ENCODE data around the gene ADGRG4. TPM values are rescaled to one million over a fixed set of nuclear protein-coding genes. Genes with fewer than 3 reads are reported as not detected.
"Not testable (repeated sequence)": the region's sequence is repeated elsewhere in the genome, so short reads cannot be mapped to it uniquely, and the experiment has no call there.

Gene ADGRG4, protein sequence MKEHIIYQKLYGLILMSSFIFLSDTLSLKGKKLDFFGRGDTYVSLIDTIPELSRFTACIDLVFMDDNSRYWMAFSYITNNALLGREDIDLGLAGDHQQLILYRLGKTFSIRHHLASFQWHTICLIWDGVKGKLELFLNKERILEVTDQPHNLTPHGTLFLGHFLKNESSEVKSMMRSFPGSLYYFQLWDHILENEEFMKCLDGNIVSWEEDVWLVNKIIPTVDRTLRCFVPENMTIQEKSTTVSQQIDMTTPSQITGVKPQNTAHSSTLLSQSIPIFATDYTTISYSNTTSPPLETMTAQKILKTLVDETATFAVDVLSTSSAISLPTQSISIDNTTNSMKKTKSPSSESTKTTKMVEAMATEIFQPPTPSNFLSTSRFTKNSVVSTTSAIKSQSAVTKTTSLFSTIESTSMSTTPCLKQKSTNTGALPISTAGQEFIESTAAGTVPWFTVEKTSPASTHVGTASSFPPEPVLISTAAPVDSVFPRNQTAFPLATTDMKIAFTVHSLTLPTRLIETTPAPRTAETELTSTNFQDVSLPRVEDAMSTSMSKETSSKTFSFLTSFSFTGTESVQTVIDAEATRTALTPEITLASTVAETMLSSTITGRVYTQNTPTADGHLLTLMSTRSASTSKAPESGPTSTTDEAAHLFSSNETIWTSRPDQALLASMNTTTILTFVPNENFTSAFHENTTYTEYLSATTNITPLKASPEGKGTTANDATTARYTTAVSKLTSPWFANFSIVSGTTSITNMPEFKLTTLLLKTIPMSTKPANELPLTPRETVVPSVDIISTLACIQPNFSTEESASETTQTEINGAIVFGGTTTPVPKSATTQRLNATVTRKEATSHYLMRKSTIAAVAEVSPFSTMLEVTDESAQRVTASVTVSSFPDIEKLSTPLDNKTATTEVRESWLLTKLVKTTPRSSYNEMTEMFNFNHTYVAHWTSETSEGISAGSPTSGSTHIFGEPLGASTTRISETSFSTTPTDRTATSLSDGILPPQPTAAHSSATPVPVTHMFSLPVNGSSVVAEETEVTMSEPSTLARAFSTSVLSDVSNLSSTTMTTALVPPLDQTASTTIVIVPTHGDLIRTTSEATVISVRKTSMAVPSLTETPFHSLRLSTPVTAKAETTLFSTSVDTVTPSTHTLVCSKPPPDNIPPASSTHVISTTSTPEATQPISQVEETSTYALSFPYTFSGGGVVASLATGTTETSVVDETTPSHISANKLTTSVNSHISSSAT (N-terminal part only)
- not detected for polyA plus RNA-seq (ENCODE audit: insufficient read length in 4 of 4)

DNA sequence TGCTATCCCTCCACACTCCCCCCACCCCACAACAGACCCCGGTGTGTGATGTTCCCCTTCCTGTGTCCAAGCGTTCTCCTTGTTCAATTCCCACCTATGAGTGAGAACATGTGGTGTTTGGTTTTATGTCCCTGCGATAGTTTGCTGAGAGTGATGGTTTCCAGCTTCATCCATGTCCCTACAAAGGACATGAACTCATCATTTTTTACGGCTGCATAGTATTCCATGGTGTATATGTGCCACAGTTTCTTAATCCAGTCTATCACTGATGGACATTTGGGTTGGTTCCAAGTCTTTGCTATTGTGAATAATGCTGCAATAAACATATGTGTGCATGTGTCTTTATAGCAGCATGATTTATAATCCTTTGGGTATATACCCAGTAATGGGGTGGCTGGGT lies at the start of gene ADGRG4:
TSS of gene ADGRG4 (plus strand) at position 243 of the 400 bp plus-strand sequence. CDS start 7,815 bp downstream, outside the sequence.
- DNase-seq (ENCODE audit: low read depth in 4 of 4, low spot score in 2 of 4) = not testable (repeated sequence)

DNA sequence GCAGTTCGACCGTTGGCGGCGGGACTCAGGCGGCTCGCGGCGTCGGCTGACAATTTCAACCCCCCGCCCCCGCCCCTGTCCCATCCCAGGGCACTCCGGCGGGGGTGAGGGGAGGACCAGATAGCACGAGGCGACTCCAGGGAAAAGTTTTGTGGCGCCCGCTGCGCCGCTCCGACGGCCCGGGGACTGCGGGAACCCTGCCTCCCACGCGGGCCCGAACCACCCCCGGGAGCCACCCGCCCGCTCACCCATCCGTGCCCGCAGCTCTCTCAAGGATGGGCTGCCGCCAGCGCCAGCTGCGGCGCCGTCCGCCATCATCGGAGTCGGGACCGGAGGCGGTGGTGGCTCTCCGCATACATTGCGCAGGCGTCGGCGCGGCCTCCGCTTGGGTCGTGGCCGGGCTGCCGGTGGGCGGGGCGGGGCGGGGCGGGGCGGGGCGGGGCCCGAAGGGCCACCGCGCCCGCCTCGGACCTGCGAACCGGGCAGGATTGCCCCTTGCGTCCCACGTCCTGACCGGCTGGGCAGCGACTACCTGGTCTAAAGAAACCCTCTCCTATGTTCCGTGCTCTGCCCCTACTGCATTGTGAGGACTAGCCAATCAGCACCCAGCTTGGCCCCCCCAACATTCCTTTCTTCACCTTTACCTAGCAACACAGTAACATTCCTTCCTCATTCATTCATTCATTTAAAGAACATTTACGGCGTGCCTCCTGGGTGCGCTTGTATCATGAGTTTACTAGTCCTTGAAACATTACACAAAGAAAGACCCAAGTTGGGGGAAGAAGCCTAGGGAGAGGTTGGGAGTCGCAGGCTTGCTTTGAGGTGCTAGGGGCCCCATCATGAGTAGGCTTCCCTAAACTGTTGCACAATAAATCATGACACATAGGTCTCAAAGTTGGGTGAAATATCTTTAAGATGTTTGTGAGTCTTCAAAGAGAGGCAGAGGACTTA lies 49.4 kb upstream of the ADGRG4 start, which contains the start of gene MAP7D3:
TSS of gene MAP7D3 (minus strand) at position 360 of the 951 bp plus-strand sequence. CDS start at position 318, 42 bp downstream.
- peak in 1 of 4 donors; percentile 11 for DNase-seq (ENCODE audit: low read depth in 4 of 4, low spot score in 2 of 4)

DNA sequence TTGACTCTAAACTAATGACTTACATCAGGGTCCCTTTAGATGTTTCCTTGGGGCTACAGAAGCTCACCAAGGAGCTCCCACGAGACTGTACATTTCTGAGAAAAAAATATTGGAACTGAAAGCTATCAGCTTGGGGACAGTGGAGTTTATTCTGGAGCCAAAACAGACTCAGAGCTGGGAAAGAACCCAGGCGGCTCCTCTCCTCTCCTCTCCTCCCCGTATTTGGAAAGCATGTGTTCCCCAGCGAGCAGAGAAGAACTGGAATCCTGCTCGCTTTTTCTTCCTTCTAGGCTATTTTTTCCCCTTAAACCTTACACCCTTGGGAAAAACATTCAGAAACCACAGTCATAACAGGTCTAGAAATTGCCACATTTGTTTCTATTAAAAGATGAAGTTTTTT lies 45.2 kb upstream of the ADGRG4 start:
- no peak for DNase-seq (ENCODE audit: low read depth in 4 of 4, low spot score in 2 of 4)

DNA sequence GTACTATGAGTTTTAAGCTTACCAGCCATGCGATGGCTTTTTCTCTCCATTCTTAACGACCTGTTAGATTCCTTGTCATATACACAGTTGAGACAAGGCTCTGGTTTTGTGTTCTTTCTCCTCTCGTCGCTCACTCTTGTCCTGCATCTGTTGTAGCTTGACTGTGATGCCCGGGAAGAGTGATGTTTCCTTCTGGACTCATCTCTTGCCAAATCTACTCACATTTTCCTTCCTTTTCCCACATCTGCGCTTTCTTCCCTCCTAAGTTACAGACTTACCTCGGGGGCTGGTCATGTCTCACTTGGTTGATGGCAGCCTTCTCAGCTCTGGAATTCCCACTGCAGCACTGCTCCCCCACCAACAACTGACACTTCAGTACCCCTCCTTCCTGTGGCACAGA lies 44.7 kb upstream of the ADGRG4 start:
- no peak for DNase-seq (ENCODE audit: low read depth in 4 of 4, low spot score in 2 of 4)

DNA sequence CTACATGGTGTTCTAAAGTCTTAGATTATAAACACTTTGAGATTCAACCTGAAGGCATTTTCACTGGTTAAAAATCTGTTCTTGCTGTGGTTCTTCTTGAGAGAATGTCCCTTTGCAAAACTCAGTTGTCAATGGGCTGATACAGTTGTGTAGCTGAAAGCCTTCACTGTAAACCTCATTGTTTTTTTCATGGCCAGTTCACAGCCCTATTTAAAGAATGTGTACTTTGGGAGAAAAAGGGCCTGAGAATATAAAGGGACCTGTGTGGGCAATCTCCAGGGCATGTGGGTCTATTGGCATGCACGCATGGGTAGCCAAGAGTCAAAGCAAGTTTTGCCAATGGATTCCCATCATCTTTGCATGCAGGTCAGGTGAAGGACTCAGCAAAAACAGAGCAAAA lies 41.8 kb upstream of the ADGRG4 start:
- no peak for DNase-seq (ENCODE audit: low read depth in 4 of 4, low spot score in 2 of 4)

DNA sequence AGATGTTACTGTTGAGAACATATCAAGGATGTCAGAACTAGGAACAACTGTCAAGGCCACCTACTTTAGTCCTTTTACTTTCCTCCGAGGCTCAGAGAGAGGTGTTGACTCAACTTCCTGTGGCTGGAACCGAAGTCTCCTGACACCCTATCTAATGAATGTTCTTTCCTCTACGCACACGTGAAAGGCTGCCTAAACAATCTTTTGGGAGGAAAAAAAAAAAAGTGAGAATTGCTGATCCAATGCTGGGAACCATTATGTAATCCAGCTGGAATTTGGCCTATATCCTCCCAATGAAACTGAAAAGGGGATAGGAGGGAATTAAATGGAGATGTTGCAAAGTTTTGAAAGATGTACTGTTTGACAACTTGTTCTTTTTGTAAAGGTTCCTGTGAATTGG lies 41.2 kb upstream of the ADGRG4 start:
- DNase-seq (ENCODE audit: low read depth in 4 of 4, low spot score in 2 of 4) = no peak

DNA sequence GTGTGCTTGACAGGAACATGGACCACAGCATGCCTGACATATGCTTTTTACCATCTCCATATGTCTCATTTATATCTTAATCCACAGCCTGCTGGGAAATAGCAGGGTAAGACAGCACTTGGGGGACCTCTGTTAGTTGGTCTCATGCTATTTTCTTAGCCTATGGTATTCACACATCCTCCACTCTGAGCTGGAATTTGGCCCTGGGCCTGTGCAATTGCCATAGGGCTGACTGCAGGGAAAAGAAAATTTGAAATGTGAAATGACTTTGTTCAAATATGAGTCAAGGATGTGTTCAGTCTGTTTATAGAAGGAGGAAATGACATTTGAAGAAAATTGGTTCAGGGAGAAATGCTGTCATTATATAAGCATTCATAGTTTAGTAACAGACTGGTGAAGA lies 40.0 kb upstream of the ADGRG4 start:
- DNase-seq (ENCODE audit: low read depth in 4 of 4, low spot score in 2 of 4) = no peak

DNA sequence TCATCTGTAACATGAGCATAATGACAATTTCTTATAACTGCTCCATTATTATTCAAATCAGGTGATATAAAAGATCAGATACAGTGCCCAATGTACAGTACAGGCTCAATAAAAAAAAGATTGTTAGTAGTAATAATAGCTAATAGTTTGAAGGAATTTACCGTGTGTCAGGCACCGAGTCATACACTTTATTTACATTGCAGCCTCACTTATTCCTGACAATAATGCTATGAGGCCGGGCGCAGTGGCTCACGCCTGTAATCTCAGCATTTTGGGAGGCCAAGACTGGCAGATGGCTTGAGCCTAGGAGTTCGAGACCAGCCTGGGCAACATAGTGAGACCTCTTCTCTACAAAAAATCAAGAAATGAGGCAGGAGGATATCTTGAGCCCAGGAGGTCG lies 39.4 kb upstream of the ADGRG4 start:
- DNase-seq (ENCODE audit: low read depth in 4 of 4, low spot score in 2 of 4) = no peak

DNA sequence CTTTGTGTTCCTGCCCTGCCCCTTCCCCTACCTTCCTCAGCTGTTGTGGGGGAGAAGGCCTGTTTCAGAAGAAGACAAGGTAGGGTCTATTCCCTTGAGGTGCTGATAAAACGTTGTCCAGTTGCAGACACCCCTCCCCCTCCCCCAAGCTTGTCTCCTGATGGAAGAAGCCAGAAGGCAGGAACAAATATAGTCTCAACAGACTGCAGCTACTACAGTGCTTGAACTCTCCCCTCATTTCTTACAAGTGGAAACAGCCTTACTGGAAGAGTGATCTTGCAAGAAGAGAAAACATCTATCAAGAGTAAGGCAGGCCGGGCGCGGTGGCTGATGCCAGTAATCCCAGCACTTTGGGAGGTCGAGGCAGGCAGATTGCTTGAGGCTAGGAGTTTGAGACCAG lies 38.5 kb upstream of the ADGRG4 start:
- DNase-seq (ENCODE audit: low read depth in 4 of 4, low spot score in 2 of 4) = no peak

DNA sequence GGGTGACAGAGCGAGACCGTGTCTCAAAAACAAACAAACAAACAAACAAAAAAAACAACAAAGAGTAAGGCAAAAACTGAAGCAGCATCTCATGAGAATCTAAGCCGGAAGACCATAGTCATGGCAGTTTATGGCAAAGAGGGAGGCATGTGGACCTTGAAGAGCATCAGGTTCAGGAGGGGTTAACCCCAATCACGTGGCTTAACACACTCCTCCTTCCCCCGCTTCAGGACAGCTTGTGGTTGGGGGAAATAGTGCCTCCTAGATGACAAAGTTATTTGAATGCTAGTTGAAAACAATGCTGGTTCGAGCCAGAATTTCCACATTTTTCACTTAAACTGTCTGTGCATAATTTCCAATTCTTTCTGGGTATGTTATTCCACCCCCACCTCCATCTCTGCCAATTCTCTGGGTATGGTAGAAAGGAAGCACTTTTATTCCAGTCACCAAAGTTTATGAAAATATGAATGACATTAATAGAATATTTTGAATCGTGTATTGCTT lies 37.9 kb upstream of the ADGRG4 start:
- no peak for DNase-seq (ENCODE audit: low read depth in 4 of 4, low spot score in 2 of 4)

DNA sequence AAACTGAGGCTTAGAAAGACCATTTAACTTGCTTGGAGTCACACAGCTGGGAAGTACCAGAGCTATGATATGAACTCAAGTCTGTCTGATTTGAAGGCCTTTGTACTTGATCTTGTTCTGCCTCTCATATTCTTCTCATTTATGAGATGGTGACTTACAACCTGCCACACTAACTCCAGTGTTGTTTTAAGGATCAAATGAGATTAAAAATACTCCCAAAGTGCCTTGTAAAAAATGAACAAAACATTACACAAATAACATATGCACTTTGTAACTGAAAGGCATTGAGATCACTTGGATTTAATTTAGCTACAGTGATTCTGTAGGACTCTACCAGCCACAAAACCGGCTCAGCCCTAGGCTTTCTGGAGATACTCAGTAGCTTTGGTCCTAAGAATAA lies 33.9 kb upstream of the ADGRG4 start:
- DNase-seq (ENCODE audit: low read depth in 4 of 4, low spot score in 2 of 4) = no peak

DNA sequence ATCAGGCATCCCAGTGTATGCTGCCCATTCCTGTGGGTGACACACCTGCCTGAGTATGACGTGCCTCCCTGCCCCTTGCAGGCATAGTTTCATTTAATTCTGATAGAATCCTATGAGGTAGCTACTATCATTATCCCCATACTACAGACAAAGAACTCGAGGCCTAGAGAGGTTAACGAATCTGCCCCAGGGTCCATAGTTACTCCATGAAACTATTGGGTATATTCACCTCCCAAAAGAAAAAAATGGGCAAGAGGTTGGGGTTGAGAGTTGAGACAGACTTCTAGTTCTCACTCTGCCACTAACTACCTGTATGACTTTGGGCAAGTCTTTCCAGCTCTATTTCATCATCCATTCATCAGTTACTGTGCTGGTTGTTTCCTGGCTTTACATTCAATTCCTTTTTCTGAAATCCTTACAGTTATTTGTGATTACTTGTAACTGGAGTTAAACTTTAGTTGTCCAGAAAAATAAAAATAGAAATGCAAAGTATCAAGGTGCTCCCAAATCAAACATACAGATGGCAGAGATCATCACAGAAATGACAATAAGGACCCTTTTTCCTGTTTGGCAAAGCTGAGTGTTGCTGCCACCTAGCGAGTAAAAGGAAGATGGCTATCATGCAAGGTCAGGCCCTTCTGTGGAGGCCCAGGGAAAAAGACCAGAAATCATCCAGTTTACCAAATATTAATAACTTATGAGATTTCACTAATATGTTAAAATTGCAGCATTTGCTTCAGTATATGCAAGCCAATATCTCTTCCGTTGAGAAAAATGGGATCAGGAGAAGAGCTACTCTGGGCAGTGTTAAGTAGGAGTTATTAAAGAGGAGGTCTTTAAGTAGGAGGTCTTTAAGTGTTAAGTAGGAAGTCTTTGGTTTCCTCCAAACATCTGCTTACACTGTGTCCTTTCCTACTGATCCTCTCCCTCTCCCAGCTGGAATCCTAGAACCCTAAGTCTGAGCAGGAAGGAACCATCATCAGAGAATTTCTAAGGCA lies 32.4 kb upstream of the ADGRG4 start:
- no peak for DNase-seq (ENCODE audit: low read depth in 4 of 4, low spot score in 2 of 4)

DNA sequence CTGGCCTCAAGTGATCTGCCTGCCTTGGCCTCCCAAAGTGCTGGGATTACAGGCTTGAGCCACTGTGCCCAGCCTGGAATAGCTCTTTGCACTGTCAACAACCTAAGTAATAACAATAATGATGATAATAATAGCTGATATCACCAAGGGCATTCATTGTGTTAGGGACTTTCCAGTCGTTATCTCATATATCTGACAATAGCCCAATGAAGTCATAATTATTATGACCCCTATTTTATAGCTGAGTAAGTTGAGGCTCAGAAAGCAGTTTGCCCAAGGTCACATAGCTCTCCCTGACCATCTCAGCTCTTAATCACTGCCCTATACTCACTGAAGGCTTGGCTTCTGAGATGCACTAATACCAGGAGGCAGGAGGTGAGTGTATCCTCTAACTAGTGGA lies 30.8 kb upstream of the ADGRG4 start:
- DNase-seq (ENCODE audit: low read depth in 4 of 4, low spot score in 2 of 4) = no peak

DNA sequence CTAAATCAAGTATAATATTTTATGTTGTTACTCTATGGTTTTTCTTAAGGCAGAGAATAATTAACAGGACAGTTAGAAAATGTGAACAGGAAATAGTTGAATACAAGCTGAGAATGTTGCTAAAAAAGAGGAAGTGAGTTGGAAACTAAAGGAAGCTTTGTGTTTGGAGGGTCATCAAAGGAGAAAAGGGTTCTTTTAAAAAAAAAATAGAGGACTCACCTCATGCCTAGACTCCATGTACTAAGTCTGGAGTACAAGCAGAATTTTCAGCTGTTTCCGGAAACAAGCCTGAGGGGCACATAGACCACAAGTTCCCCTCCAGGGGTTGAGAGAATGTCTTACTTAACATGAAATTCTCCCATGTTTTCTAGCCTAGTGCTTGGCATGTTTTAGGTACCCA lies 29.5 kb upstream of the ADGRG4 start:
- no peak for DNase-seq (ENCODE audit: low read depth in 4 of 4, low spot score in 2 of 4)

DNA sequence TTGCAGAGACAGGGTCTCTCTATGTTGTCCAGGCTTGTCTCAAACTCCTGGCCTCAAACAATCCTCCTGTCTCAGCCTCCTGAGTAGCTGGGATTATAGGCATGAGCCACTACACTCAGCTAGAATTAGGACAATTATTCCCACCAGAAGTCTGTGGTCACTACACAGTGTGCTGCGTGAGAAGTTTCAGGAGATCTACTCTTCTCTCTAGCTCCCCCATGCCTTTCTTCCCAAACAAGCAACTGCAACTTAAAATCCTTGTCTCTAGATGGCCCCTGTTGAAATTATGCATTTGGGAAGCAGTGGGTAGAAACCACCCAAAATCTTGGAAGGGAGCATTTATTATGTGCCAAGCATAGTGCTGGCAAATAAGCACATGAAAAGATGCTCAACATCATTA lies 28.4 kb upstream of the ADGRG4 start:
- DNase-seq (ENCODE audit: low read depth in 4 of 4, low spot score in 2 of 4) = no peak

DNA sequence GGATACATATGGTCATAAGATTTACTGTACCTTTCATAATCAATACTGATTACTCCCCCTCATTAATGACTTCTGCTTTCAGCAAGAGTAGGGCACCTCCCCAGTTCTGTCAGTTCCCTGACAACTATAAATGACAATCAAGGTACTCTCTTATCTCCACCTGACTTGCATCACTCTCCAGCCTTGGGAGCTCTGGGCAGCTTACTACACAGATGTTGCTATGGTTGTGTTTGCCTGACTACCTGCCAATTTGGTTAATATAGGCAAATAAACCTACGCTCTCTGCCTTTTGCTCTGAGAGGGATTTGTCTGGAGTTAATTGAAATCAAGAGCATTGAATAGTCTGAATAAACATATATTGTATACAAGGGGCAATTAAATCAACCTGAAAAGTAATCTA lies 26.8 kb upstream of the ADGRG4 start:
- DNase-seq (ENCODE audit: low read depth in 4 of 4, low spot score in 2 of 4) = no peak

DNA sequence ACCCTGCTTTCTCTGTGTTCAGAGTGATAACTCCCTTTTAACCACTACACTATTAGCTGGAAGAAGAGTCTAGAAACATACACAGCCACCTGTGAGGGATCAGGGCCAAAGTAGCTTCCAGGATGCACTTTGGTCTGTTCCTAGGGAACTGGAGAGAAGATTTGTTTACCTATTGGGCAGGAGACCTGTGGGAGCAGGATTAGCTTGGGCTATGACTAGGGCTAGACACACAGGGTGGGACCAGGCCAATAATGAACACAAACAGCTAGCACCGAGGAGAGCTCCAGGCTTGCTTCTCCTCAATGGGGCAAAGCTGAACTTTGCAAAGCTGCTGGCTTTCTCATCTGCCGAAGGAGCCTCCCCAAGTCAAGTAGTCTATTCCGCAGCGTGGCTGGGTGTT lies 25.2 kb upstream of the ADGRG4 start:
- no peak for DNase-seq (ENCODE audit: low read depth in 4 of 4, low spot score in 2 of 4)

DNA sequence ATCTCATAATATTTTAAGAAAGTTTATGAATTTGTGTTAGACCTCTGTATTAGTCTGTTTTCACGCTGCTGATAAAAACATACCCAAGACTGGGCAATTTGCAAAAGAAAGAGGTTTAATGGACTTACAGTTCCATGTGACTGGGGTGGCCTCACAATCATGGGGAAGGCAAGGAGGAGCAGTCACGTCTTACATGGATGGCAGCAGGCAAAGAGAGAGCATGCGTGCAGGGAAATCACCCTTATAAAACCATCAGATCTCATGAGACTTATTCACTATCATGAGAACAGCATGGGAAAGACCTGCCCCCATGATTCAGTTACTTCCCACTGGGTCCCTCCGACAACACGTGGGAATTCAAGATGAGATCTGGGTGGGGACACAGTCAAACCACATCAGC lies 14.4 kb upstream of the ADGRG4 start:
- not testable (repeated sequence) for DNase-seq (ENCODE audit: low read depth in 4 of 4, low spot score in 2 of 4)
